ENCODE measurements around the gene ANKFN1. TPM values are rescaled to one million over a fixed set of nuclear protein-coding genes. Genes with fewer than 3 reads are reported as not detected.

Gene ANKFN1
- total RNA-seq, 2 experiments from 2014 or later = not detected

- H3K36me3 Mint-ChIP-seq (ENCODE audit: low read depth) = no peaks in the 10 kb centered on the region
- no peak for ATAC-seq
- H3K4me3 Mint-ChIP-seq = no peak overlapping the region
- intact Hi-C loops (cut with DNase I, micrococcal nuclease) = no loop called here
- CTCF ChIA-PET = no interaction called here
- no peak for DNase-seq
- no peak overlapping the region for H3K27ac Mint-ChIP-seq
- POLR2A ChIA-PET = no interaction called here
- peaks cover 7% of the 10 kb centered on the region for H3K27me3 Mint-ChIP-seq
- no peaks in the 10 kb centered on the region for H3K4me1 Mint-ChIP-seq
- no peaks in the 10 kb centered on the region for H3K9me3 Mint-ChIP-seq (ENCODE audit: low read depth)
These were observed 304.2 kb downstream of the ANKFN1 start for GRCh38 chr17:56457501-56457900.

- H3K27ac Mint-ChIP-seq = no peak overlapping the region
- ChIA-PET CTCF (no interaction called here), POLR2A (interaction anchor here (0.5 to 0.6 kb wide), 2 partner anchors 16 to 42 kb away, joined by 3 to 4 read pairs; no protein-coding TSS in a partner anchor)
- H3K36me3 Mint-ChIP-seq (ENCODE audit: low read depth) = no peaks in the 10 kb centered on the region
- no peak for DNase-seq
- H3K27me3 Mint-ChIP-seq = peaks cover 4% of the 10 kb centered on the region
- H3K9me3 Mint-ChIP-seq (ENCODE audit: low read depth) = no peaks in the 10 kb centered on the region
- H3K4me3 Mint-ChIP-seq = no peak overlapping the region
- no peaks in the 10 kb centered on the region for H3K4me1 Mint-ChIP-seq
- intact Hi-C loops (cut with DNase I, micrococcal nuclease) = no loop called here
- no peak for ATAC-seq
These were observed 312.6 kb downstream of the ANKFN1 start for GRCh38 chr17:56465886-56466285.

GRCh38 chr17:56468840-56469239 is 315.6 kb downstream of the ANKFN1 start:
- H3K27me3 Mint-ChIP-seq = peaks cover 2% of the 10 kb centered on the region

GRCh38 chr17:56471696-56472095 is 318.4 kb downstream of the ANKFN1 start:
- peaks cover 7% of the 10 kb centered on the region for H3K4me1 Mint-ChIP-seq
- ATAC-seq = no peak
- H3K36me3 Mint-ChIP-seq (ENCODE audit: low read depth) = no peaks in the 10 kb centered on the region
- POLR2A ChIA-PET = no interaction called here
- H3K27ac Mint-ChIP-seq = no peak overlapping the region
- H3K9me3 Mint-ChIP-seq (ENCODE audit: low read depth) = peaks cover 8% of the 10 kb centered on the region
- no peak for DNase-seq
- CTCF ChIA-PET = no interaction called here
- intact Hi-C loops (cut with DNase I, micrococcal nuclease) = loop anchor here in 1 of 2 experiments (10.0 kb wide), 1 partner anchor 627 kb away; no protein-coding TSS in a partner anchor
- no peaks in the 10 kb centered on the region for H3K27me3 Mint-ChIP-seq
- no peak overlapping the region for H3K4me3 Mint-ChIP-seq

More at GRCh38 chr17:56468840-56469239, 315.6 kb downstream of the ANKFN1 start:
- no peak overlapping the region for H3K27ac Mint-ChIP-seq
- intact Hi-C loops (cut with DNase I, micrococcal nuclease) = no loop called here
- ATAC-seq (no peak), DNase-seq (no peak)
- ChIA-PET CTCF (no interaction called here), POLR2A (no interaction called here)
- no peaks in the 10 kb centered on the region for H3K4me1 Mint-ChIP-seq
- no peak overlapping the region for H3K4me3 Mint-ChIP-seq
- no peaks in the 10 kb centered on the region for H3K36me3 Mint-ChIP-seq (ENCODE audit: low read depth)
- peaks cover 2% of the 10 kb centered on the region for H3K9me3 Mint-ChIP-seq (ENCODE audit: low read depth)

GRCh38 chr17:56475116-56475515 is 321.8 kb downstream of the ANKFN1 start:
- DNase-seq (no peak), ATAC-seq (no peak)
- CTCF ChIA-PET = interaction anchor here (0.7 kb wide), 1 partner anchor 24 kb away, joined by 3 read pairs; no protein-coding TSS in a partner anchor
- H3K9me3 Mint-ChIP-seq (ENCODE audit: low read depth) = peaks cover 8% of the 10 kb centered on the region
- H3K36me3 Mint-ChIP-seq (ENCODE audit: low read depth) = peaks cover 1% of the 10 kb centered on the region
- POLR2A ChIA-PET = no interaction called here
- H3K27me3 Mint-ChIP-seq = no peaks in the 10 kb centered on the region
- no peak overlapping the region for H3K4me3 Mint-ChIP-seq
- peaks cover 7% of the 10 kb centered on the region for H3K4me1 Mint-ChIP-seq
- intact Hi-C loops (cut with DNase I, micrococcal nuclease) = loop anchor here (5.0 to 10.0 kb wide), 2 partner anchors 348 to 630 kb away; no protein-coding TSS in a partner anchor
- H3K27ac Mint-ChIP-seq = no peak overlapping the region

- Mint-ChIP-seq H3K4me3 (no peak overlapping the region), H3K27me3 (peaks cover 2% of the 10 kb centered on the region), H3K9me3 (ENCODE audit: low read depth) (peaks cover 6% of the 10 kb centered on the region), H3K27ac (no peak overlapping the region), H3K4me1 (peaks cover 7% of the 10 kb centered on the region), H3K36me3 (ENCODE audit: low read depth) (peaks cover 1% of the 10 kb centered on the region)
- POLR2A ChIA-PET = no interaction called here
- ATAC-seq (peak; percentile 26), DNase-seq (peak; percentile 37)
- CTCF ChIA-PET = interaction anchor here (1.0 to 1.1 kb wide), 3 partner anchors 12 to 352 kb away, joined by 3 to 5 read pairs (median 5); no protein-coding TSS in a partner anchor
- intact Hi-C loops (cut with DNase I, micrococcal nuclease) = loop anchor here (5.0 to 10.0 kb wide), 2 partner anchors 352 to 634 kb away; no protein-coding TSS in a partner anchor
These were observed 325.7 kb downstream of the ANKFN1 start for GRCh38 chr17:56478836-56479447.

- no peak overlapping the region for H3K4me3 Mint-ChIP-seq
- peaks cover 2% of the 10 kb centered on the region for H3K9me3 Mint-ChIP-seq (ENCODE audit: low read depth)
- peaks cover 2% of the 10 kb centered on the region for H3K27me3 Mint-ChIP-seq
- peaks cover 1% of the 10 kb centered on the region for H3K36me3 Mint-ChIP-seq (ENCODE audit: low read depth)
- peaks cover 7% of the 10 kb centered on the region for H3K4me1 Mint-ChIP-seq
- ATAC-seq = no peak
- ChIA-PET CTCF (no interaction called here), POLR2A (no interaction called here)
- intact Hi-C loops (cut with DNase I, micrococcal nuclease) = loop anchor here in 1 of 2 experiments (2.0 kb wide), 1 partner anchor 634 kb away; no protein-coding TSS in a partner anchor
- H3K27ac Mint-ChIP-seq = no peak overlapping the region
- DNase-seq = no peak
These were observed 327.2 kb downstream of the ANKFN1 start for GRCh38 chr17:56480501-56480900.

- peaks cover 1% of the 10 kb centered on the region for H3K36me3 Mint-ChIP-seq (ENCODE audit: low read depth)
- H3K4me3 Mint-ChIP-seq = no peak overlapping the region
- H3K27ac Mint-ChIP-seq = no peak overlapping the region
- intact Hi-C loops (cut with DNase I, micrococcal nuclease) = loop anchor here in 1 of 2 experiments (2.0 kb wide), 1 partner anchor 635 kb away; no protein-coding TSS in a partner anchor
- CTCF ChIA-PET = interaction anchor here (0.5 to 1.5 kb wide), 3 partner anchors 73 to 234 kb away, joined by 3 read pairs; no protein-coding TSS in a partner anchor
- DNase-seq = no peak
- H3K4me1 Mint-ChIP-seq = no peaks in the 10 kb centered on the region
- peaks cover 2% of the 10 kb centered on the region for H3K27me3 Mint-ChIP-seq
- no peaks in the 10 kb centered on the region for H3K9me3 Mint-ChIP-seq (ENCODE audit: low read depth)
- ATAC-seq = no peak
- POLR2A ChIA-PET = no interaction called here
These were observed 328.4 kb downstream of the ANKFN1 start for GRCh38 chr17:56481659-56482058.

GRCh38 chr17:56482229-56482628 is 329.0 kb downstream of the ANKFN1 start:
- Mint-ChIP-seq H3K4me3 (no peak overlapping the region), H3K27me3 (peaks cover 2% of the 10 kb centered on the region), H3K9me3 (ENCODE audit: low read depth) (no peaks in the 10 kb centered on the region), H3K4me1 (no peaks in the 10 kb centered on the region), H3K36me3 (ENCODE audit: low read depth) (no peaks in the 10 kb centered on the region), H3K27ac (no peak overlapping the region)
- no peak for DNase-seq
- CTCF ChIA-PET = interaction anchor here (1.0 to 1.5 kb wide), 2 partner anchors 162 to 234 kb away, joined by 3 read pairs; no protein-coding TSS in a partner anchor
- ATAC-seq = no peak
- POLR2A ChIA-PET = no interaction called here
- intact Hi-C loops (cut with DNase I, micrococcal nuclease) = no loop called here

GRCh38 chr17:56486732-56487131 is 333.5 kb downstream of the ANKFN1 start:
- intact Hi-C loops (cut with DNase I, micrococcal nuclease) = no loop called here
- POLR2A ChIA-PET = no interaction called here
- no peak for ATAC-seq
- Mint-ChIP-seq H3K9me3 (ENCODE audit: low read depth) (no peaks in the 10 kb centered on the region), H3K4me1 (no peaks in the 10 kb centered on the region), H3K4me3 (no peak overlapping the region), H3K27me3 (peaks cover 4% of the 10 kb centered on the region), H3K27ac (no peak overlapping the region), H3K36me3 (ENCODE audit: low read depth) (no peaks in the 10 kb centered on the region)
- CTCF ChIA-PET = interaction anchor here (2.1 kb wide), 1 partner anchor 13 kb away, joined by 6 read pairs; no protein-coding TSS in a partner anchor
- DNase-seq = no peak

GRCh38 chr17:56488800-56489199 is 335.5 kb downstream of the ANKFN1 start:
- no peaks in the 10 kb centered on the region for H3K36me3 Mint-ChIP-seq (ENCODE audit: low read depth)
- POLR2A ChIA-PET = no interaction called here
- peaks cover 4% of the 10 kb centered on the region for H3K27me3 Mint-ChIP-seq
- ATAC-seq (no peak), DNase-seq (no peak)
- intact Hi-C loops (cut with DNase I, micrococcal nuclease) = no loop called here
- H3K4me3 Mint-ChIP-seq = no peak overlapping the region
- H3K4me1 Mint-ChIP-seq = no peaks in the 10 kb centered on the region
- no peaks in the 10 kb centered on the region for H3K9me3 Mint-ChIP-seq (ENCODE audit: low read depth)
- CTCF ChIA-PET = no interaction called here
- no peak overlapping the region for H3K27ac Mint-ChIP-seq

- CTCF ChIA-PET = interaction anchor here (0.6 to 1.8 kb wide), 3 partner anchors 10 to 363 kb away, joined by 5 to 13 read pairs (median 5); no protein-coding TSS in a partner anchor
- no peak overlapping the region for H3K4me3 Mint-ChIP-seq
- no peak for ATAC-seq
These were observed 336.7 kb downstream of the ANKFN1 start for GRCh38 chr17:56489980-56490379.

More at GRCh38 chr17:56489980-56490379, 336.7 kb downstream of the ANKFN1 start:
- intact Hi-C loops (cut with DNase I, micrococcal nuclease) = no loop called here
- DNase-seq = no peak
- Mint-ChIP-seq H3K9me3 (ENCODE audit: low read depth) (no peaks in the 10 kb centered on the region), H3K4me1 (no peaks in the 10 kb centered on the region), H3K36me3 (ENCODE audit: low read depth) (no peaks in the 10 kb centered on the region), H3K27ac (no peak overlapping the region), H3K27me3 (peaks cover 4% of the 10 kb centered on the region)
- POLR2A ChIA-PET = no interaction called here
